GM19238 (cell line): ENCODE data around the gene TTLL11.
"Not testable (repeated sequence)": the region's sequence is repeated elsewhere in the genome, so short reads cannot be mapped to it uniquely, and the experiment has no call there.

Experiments used
- DNase-seq: peaks from one replicate; pipeline ENCODE4 v3.0.0; 2011; ENCODE audit warnings: low spot score; ENCODE audit not compliant: insufficient read length

The TTLL11 gene

DNA sequence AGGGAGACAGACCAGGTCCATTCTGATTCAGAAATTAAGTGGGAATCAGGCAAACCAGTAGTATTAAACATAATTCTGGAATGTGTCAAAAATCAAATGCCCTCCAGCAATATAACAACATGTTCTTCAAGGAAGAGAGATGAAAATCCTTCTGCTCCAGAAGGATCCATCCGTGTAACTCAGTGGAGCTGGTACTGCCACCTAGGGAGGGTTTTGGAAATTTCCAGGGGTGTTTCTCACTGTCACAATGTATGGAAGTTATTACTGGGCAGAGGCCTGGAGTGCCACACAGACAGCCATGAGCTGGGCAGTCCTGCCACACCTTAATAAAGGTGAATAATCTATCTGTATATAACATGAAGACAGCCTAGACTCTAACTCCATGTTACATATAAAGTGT lies 87.5 kb downstream of the TTLL11 start:
- DNase-seq: no peak

DNA sequence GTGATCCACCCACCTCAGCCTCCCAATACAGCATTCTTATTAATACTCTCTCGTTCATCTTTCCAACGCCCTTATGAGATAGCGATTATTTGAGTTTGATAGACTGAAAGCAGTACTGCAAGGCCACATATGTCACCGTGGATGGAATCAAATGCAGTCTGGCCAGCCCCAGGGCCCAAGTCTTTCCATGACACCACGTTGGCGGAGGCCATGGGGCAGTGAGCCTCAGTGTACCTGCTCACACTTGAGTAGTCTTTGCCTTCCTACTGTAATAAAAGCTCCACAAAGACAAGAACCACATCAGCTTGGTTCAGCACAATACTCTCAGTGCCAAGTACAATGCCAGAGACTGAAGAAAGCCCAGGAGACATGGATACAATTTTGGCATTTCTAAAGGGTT lies 88.5 kb downstream of the TTLL11 start:
- DNase-seq: no peak

DNA sequence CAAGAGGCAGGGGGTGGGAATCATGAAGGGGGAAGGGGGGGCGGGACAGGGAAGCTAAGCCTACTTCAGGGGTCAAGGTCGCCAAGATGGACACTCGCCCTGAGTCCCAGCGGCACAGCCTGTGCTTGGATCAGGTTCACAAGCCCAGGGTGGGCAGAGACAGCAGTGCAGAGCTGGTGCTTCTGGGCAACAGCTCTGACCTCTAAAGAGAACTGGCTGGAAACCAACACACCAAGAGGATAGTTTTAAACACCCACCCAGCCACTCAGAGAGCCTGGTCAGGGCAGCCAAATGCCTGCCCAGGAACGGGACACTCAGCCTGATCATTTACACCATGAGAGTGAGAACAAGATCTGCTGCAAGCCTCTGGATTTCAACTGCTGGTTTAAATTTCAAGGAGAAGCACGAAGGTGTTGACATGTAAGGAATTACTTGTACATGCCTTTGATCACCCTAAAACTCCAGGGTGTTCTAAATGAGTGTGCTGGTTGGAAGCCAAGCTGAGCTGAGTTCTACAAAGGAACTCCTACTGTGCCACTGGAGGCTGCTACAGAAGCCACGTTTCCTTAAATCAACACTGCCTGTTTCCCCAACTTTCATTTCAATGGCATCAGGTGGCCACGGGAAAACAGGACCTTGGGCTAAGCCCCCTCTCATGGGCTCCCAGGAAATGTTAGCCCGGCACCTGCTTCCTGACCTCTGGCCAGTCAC lies 91.5 kb downstream of the TTLL11 start:
- DNase-seq: no peak

DNA sequence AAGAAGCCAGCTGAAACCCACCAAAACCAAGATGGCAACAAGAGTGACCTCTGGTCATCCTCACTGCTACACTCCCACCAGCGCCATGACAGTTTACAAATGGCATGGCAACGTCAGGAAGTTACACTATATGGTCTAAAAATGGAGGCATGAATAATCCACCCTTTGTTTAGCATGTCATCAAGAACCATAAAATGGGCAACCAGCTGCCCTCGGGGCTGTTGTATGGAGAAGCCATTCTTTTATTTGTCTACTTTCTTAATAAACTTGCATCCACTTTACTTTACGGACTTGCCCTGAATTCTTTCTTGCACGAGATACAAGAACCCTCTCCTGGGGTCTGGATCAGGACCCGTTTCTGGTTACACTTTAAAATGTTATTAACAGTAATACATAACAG lies 92.6 kb downstream of the TTLL11 start:
- DNase-seq: not testable (repeated sequence)

DNA sequence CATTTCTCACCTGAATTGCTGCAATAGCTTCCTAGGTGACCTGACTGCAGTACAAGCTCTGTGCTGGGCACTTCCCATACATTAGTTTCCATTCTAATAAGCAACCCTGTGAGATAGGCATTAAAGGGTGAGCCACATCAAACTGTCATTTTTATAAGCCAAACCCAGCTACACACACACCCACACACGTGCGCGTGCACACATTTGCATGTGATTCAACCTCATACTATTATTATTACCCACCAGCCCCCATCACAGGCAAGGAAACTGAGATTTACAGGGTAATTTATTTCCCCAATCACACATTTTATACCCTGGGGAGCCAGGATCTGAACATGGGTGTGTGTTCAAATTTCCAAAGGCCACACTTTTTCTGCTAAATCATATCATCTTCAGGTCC lies 93.6 kb downstream of the TTLL11 start:
- no peak for DNase-seq

DNA sequence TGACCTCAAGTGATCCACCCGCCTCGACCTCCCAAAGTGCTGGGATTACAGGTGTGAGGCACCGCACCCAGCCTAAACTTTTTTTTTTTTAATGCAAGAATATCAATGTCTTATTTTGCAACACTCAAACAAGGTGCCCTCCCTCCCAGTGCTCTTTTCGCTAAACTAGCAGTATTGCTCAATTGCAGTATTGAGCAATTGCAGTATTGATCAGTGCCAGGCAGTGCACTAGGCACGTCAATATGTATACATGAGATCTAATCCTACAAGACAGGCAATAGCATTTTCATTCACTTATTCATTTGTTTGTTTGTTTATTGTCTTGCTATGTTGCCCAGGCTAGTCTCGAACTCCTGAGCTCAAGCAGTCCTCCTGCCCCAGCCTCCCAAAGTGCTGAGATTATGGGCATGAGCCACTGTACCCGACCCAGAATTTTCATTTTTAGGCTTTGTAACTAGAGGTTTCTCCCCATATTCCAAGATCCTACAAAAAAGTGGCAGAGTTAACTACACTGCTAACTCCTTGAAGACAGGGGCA lies 94.5 kb downstream of the TTLL11 start:
- no peak for DNase-seq

DNA sequence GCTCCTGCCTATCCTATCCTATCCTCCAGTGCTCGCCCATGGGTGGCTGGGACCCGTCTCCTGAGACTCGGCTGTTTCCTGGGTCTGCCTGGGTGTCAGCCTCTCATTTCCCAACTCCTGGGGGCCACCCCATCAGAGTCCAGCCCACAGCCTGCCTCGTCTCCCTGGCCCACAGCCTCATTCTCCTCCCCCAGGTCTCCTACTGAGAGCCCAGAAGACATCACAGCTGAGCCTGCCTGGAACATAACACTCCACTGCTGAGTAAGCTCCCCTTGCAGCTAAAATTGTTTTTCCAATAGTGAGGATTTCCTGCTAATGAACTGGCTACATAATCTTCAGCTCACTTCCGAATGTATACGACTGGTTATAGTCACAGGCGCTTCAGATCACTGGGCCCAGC lies 95.3 kb downstream of the TTLL11 start:
- no peak for DNase-seq

DNA sequence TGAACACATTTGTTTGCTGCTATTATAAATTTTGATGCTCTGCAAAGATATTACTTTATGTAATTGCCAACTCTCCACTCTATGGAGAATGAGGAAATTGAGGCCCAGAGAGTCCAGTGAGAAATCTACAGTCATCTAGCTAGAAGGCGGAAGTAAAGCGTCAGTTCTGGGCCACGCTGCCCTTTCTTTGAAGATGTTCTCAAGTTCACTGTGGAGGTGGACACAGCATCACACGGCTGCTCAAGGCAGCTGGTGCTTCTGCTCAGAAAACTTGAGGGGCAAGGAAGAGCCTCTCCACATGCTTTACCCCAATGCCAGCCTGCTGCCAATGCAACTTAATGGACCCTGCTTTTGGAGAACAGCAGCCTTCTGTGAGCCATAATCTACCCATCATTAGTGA lies 96.3 kb downstream of the TTLL11 start:
- DNase-seq: no peak

DNA sequence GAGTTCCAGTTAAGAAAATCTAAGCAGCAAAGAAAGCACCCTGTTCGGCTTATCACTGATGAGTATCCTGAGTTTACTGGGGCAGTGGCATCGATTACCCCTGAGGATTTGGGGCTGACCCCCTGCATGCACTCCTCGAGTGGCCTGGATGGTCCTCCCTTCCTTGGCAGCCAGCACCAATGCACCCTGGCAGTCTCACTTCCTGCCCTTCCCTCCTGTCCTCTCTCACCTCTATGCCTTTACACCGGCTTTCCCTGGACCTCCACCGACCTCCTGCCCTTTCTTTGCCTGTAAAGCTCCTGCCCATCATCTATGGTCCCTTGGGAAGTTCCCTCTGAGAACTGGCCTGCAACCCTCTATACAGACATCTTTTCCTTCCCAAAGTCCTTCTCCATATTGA lies 97.1 kb downstream of the TTLL11 start:
- no peak for DNase-seq

DNA sequence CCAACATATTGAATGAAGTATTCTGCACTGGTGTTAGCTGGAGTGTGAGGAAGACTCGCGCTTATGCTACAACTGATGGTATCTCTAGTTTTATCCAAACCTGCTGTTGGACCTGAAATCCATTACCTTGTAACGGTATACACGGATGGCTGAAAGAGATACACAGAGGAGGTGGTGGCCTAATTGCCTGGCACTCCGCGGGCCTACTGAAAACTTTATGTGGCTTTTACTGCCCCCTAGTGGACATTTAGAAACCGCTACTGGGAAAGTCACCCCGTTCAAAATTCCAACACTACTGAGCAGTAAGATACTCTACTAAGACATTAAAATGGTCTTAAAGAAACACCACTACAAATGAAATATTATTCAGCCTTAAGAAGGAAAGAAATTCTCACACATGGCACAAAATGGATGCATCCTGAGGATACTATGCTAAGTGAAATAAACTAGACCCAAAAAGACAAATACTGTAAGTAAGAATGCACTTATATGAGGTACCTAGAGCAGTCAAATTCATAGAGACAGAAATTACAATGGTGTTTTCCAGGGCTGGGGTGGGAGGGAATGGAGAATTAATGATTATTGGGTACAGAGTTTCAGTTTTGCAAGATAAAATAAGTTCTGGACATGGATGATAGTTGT lies 100.4 kb downstream of the TTLL11 start:
- DNase-seq: peak; percentile 46

DNA sequence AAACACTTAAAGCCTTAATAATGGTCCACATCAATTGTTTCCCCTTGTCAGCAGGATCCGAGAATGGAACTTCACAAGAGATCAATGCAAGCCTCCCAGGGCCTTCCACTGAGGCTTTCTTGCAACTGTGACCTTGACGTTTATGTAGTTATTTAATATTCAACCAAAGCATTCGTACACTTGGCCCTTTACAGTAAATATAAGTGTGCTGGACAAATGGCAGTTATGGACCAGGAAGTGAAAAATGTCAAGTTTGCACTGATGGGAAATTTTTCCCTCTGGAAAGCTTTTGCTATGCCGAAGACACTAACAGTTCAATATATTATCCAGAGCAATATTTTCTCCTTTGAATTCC lies 101.8 kb downstream of the TTLL11 start:
- DNase-seq: no peak

DNA sequence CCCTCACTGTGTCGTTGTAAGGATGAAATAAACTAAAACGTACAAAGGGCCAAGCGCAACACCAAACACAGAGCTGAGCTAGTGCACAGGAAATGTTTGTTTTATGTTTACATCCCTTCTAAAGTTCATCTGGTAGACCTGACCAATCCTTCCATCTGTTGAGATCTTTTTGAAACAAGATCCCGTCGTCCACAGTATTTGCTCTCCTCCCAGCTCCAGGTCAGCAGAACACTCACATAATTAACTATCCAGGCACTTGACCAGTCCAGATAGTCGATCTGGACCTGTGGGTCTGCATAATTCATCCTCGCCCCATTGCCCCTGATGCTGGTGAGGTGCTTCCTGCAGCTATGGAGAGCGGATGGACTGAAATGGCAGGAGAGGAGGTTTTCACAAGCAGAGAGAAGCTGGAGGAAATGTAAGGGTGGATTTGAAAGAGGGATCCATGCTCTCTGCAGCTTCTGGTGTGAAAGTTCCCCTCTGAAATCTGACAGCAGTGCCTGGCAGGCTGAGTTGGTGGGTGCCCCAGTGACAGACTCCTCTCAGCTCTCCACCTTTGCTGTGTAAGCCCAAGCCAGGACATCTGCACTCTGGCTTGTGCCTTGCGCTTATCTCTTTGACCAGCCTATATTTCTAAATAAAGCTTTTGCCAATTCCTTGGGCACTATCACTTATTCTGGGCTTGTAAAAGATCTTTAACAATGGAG lies 102.4 kb downstream of the TTLL11 start:
- DNase-seq: no peak

DNA sequence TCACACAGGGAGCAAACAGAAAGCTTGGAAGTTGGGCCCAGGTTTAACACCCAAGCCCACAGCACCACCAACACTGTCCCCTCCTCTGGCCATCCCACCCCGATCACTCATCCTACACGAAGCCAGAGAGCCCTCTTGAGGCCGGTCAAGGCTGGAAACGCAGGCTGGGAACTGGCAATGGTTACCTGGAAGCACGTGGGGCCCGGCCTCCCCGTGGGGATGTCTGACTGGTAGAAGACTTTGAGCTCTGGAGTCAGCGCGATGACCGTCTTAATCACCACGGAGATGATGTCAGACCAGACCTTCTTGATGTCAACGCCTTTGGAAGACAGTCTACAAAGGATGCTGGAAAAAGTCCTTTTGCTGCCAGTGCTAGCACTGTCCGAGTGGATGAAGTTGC lies 104.1 kb downstream of the TTLL11 start:
- DNase-seq: no peak

DNA sequence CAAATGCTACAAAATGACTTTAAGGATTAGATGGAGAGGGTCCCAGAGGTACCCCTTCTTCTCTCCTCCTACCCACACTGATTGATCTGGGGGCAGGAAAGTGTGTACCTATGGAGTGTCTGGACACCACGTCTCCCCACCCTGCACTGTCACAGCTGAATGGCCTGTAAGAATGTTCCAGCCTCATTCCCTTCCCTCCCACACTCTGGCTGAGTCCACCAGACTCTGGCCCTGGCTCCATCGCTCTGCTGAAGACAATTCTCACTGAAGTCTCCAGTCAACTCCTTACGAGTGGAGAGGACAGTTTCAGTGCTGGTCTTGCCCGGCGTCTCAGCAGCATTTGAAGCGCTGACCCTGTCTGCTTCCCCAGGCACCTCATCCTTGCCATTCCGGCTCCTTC lies 105.8 kb downstream of the TTLL11 start:
- DNase-seq: no peak

DNA sequence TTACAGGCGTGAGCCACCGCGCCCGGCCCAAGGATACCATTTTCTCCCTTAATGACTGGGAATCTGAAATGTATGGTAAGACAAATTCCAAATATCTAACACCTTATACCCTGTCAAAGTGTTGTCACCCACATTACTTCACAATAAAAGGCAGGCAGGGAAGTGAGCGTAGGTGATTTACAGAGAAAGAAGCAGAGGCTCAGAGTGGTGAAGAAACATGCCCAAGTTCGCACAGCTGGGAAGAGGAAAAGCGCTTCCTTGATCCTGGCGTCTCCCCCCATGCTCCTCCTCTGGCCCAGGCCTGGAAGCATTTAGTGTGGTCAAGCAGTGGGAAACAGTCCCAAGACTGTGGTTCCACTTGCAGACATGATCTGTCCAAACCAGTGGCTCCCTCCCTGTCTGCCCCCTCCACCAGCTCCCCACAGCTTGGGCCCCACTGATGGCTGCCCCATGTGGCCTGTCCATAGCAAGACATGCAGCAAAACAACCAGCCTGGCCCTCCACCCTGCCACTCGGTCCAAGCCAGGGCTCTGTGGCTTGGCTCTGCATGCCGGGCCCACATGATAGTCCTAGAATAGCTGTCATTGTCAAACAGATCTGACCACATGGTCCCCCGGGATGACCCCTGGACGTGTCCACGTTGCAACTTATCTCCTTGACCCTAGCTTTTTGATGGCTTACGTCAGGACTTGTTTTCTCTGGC lies 107.2 kb downstream of the TTLL11 start:
- no peak for DNase-seq

DNA sequence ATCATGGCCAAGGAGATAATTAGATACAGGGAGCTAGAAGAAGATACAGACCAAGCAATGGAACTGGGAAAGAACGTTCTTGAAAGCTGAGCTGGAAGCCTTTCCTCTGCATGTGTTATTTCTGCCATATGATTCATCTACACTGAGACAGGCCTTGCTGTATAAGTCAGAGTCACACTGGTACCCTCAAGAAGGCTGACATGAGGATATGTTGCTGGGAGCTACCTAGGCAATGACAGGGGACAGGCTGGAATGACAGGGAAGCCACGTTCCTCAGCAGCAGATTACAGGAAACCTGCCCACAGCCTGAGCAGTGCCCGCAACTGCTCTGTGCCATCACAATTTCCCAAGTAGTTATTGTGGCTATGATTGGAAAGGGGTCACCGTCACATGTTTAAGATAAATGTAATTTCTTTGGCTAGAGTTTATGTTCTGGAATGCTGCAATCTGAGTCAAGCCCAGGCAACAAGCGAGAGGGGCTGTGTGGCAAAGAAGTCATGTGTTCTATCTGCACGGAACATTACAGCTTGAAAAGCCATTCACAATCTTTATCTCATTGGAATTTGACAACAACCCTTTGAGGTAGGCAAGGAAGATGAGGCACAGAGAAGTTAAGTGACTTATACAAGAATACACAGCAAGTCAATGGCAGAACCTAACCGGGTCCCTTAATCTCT lies 108.2 kb downstream of the TTLL11 start:
- no peak for DNase-seq

DNA sequence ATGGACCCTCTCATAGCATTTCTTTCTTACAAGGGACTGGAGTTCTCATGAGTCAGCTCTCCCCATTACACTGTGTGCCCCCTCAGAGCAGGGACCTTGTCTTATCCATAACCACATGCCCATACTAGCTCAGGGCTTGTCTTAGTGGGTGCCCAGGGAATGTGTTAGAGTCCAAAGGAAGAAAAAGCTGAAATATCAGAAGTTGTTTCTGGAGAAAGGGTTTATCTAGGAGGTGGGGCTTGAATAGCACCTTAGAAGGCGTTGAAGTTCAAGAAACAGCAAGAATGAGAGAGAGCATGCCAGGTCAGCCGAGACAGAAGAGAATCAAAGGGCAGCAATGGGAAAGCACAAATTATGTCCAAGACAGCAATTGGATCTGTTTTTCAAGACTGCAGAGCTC lies 109.4 kb downstream of the TTLL11 start:
- DNase-seq: no peak

DNA sequence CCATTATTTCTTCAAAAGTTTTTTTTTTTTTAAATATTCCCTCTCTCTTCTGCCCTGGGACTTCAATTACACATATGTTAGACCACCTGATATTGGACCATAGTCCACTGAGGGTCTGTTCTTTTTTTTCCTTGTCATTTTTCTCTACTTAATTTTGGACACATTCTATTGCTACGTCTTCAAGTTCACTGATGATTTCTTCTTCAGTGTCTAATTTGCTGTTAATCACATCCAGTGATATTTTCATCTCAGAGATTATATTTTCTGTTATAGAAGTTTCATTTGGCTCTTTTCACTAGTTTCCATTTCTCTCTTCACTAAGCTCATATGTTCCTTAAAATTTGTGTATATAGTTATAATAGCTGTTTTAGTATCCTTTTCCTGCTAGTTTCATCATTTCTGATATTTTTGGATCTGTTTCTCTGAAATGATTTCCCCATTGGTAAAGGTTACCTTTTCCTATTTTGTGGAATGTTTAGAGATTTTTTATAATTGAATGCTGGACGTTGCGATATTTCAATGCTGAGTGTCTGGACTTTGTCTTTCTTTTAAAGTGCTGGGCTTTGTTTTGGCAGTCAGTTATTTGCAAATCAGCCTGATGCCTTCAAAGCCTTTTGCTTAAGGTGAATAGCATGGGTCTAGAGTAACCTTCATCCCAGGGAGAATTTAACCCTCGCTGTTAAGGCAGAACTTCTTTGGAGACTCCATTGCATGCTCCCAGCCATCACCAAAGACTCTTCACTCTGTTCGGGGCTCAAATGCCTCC lies 111.8 kb downstream of the TTLL11 start:
- no peak for DNase-seq

DNA sequence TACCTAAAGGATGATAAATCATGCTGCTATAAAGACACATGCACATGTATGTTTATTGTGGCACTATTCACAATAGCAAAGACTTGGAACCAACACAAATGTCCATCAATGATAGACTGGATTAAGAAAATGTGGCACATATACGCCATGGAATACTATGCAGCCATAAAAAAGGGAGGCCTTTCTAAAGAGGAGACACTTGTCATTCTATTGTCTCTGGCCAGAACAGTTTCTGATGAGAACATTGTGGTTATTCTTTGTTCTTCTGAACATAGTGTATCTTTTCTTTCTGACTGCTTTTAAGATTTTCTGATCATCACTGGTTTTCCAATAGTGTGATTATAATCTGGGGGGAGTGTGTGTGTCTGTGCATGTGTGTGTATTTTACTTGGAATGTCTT lies 112.4 kb downstream of the TTLL11 start:
- DNase-seq: not testable (repeated sequence)

DNA sequence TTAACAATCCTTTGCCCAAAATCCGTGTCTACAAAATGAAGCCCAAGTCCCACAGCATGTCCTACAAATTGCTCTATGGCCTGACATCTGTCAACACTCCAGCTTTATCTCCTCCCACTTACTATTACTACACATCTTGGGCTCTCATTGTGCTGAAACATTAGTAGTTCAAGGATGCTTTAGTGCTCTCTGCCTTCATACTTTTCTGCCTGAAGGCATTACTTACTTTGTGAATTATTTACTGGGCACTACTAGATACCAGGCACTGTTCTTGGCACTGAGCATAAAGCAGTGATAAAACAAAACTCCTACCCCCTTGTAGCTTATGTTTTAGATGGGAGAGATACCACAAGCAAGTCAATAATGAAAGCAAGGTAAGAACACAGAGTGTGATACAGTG lies 113.4 kb downstream of the TTLL11 start:
- no peak for DNase-seq

DNA sequence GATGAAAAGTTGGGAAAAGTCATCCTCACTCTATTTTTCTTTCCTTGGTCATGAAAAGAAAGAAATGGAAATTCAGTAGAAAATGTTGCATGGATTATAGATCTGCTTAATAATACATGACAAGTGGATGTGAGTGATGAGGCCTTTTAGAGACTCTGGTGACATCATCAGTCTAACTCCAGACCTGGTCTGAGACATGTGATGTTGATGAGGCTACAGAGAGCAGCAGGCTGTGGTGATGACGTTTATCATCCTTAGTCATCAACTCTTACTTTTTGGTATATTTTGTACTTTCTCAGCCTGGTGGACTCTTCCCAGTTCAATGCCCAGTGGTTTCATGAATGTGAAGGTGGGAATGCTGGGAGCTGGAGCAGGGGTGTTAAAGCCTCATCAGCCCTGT lies 116.4 kb downstream of the TTLL11 start:
- DNase-seq: no peak
